MCF 10A (cell line): ENCODE data around the gene KHSRP. TPM values are rescaled to one million over a fixed set of nuclear protein-coding genes. Genes with fewer than 3 reads are reported as not detected.
"Not testable (repeated sequence)": the region's sequence is repeated elsewhere in the genome, so short reads cannot be mapped to it uniquely, and the experiment has no call there.

ENCODE experiments used
- BruUV-seq: library from RNA; stranded (reverse); fragments of 400-500 nt; replicated peaks from 2 replicates; lab custom pipeline; 2021; lab: Mats Ljungman, UMichigan
- CTCF ChIA-PET: fragments of 300-600 bp; sonication (Branson Sonifier 250); formaldehyde crosslinking; extraction: SDS; loops from one replicate; lab custom pipeline; 2021; ENCODE audit warnings: antibody characterized with exemption, inconsistent platforms; lab: Yijun Ruan, JAX
- POLR2A ChIA-PET: fragments of 300-600, 350-650 bp; sonication (Branson Sonifier 250); formaldehyde crosslinking; extraction: SDS; loops from one replicate; lab custom pipeline; 2020; ENCODE audit warnings: antibody characterized with exemption, inconsistent platforms; lab: Yijun Ruan, JAX
- DNase-seq: peaks from one replicate; pipeline ENCODE4 v3.0.0-alpha.2; 2018; ENCODE audit not compliant: unreplicated experiment
- H3K27ac Mint-ChIP-seq: one replicate; pipeline ENCODE4 v1.8.0; 2022; ENCODE audit warnings: mild to moderate bottlenecking, low read depth, mixed read lengths; ENCODE audit not compliant: unreplicated experiment
- H3K27me3 Mint-ChIP-seq: one replicate; pipeline ENCODE4 v1.8.0; 2022; ENCODE audit warnings: mixed read lengths; ENCODE audit not compliant: insufficient read depth, unreplicated experiment
- H3K36me3 Mint-ChIP-seq: one replicate; pipeline ENCODE4 v1.8.0; 2022; ENCODE audit warnings: mild to moderate bottlenecking, moderate library complexity, mixed read lengths; ENCODE audit not compliant: insufficient read depth, unreplicated experiment
- H3K4me1 Mint-ChIP-seq: one replicate; pipeline ENCODE4 v1.8.0; 2022; ENCODE audit warnings: mixed read lengths; ENCODE audit not compliant: insufficient read depth, unreplicated experiment
- H3K4me3 Mint-ChIP-seq: one replicate; pipeline ENCODE4 v1.8.0; 2022; ENCODE audit warnings: mild to moderate bottlenecking, moderate library complexity, mixed read lengths; ENCODE audit not compliant: unreplicated experiment
- H3K9me3 Mint-ChIP-seq: one replicate; pipeline ENCODE4 v1.8.0; 2022; ENCODE audit warnings: mixed read lengths; ENCODE audit not compliant: unreplicated experiment
- CTCF ChIP-seq: fragments of 200-600 bp; IDR thresholded peaks from one replicate; pipeline ENCODE4 v1.8.0; 2022; ENCODE audit warnings: antibody characterized with exemption, mild to moderate bottlenecking; ENCODE audit not compliant: unreplicated experiment
- intact Hi-C: fragments of 100-400 bp; cut with micrococcal nuclease; formaldehyde crosslinking; loops from 2 replicates; pipeline ENCODE4 v1.14.1; 2022
- total RNA-seq: library from RNA; stranded (reverse); gene quantifications from 2 replicates; pipeline ENCODE4 v1.2.3, GENCODE V29; 2022

KHSRP gene
- total RNA-seq, 1 experiment from 2014 or later: 278 TPM

GRCh38 chr19:6433663-6434062 lies 9.1 kb upstream of the KHSRP start, which contains the start of gene SLC25A41:
Gene SLC25A41 (minus strand): TSS chr19:6433763. CDS start chr19:6433693, 70 bp downstream.
- Mint-ChIP-seq H3K4me3 (no peak within 1 kb of the TSS), H3K4me1 (no peaks in the 10 kb centered on the region), H3K36me3 (no peaks in the 10 kb centered on the region), H3K27me3 (no peaks in the 10 kb centered on the region), H3K27ac (no peak within 1 kb of the TSS), H3K9me3 (no peaks in the 10 kb centered on the region)
- intact Hi-C loops: no loop called here
- BruUV-seq: no TSS peak
- no peak for TF ChIP-seq CTCF
- DNase-seq: no peak
- ChIA-PET POLR2A (interaction anchor here (1.7 kb wide), 1 partner anchor 9 kb away, joined by 8 read pairs; the partner anchor contains the start of gene KHSRP), CTCF (no interaction called here)

GRCh38 chr19:6433165-6433564 lies 8.6 kb upstream of the KHSRP start:
- Mint-ChIP-seq H3K4me1 (no peaks in the 10 kb centered on the region), H3K4me3 (no peak overlapping the region), H3K9me3 (no peaks in the 10 kb centered on the region), H3K36me3 (no peaks in the 10 kb centered on the region), H3K27ac (no peak overlapping the region), H3K27me3 (no peaks in the 10 kb centered on the region)
- TF ChIP-seq CTCF: no peak
- BruUV-seq: no TSS peak
- no peak for DNase-seq
- ChIA-PET CTCF (no interaction called here), POLR2A (no interaction called here)
- intact Hi-C loops: no loop called here

GRCh38 chr19:6431891-6432290 lies 7.3 kb upstream of the KHSRP start:
- DNase-seq: no peak
- Mint-ChIP-seq H3K4me3 (no peak overlapping the region), H3K27me3 (no peaks in the 10 kb centered on the region), H3K27ac (no peak overlapping the region), H3K4me1 (no peaks in the 10 kb centered on the region), H3K9me3 (no peaks in the 10 kb centered on the region), H3K36me3 (no peaks in the 10 kb centered on the region)
- ChIA-PET CTCF (interaction anchor here (0.6 kb wide), 2 partner anchors 15 to 151 kb away, joined by 3 to 5 read pairs; no protein-coding TSS in a partner anchor), POLR2A (no interaction called here)
- no TSS peak for BruUV-seq
- no peak for TF ChIP-seq CTCF
- intact Hi-C loops: no loop called here

GRCh38 chr19:6429419-6430221 lies 5.0 kb upstream of the KHSRP start:
- Mint-ChIP-seq H3K36me3 (no peaks in the 10 kb centered on the region), H3K27me3 (no peaks in the 10 kb centered on the region), H3K9me3 (no peaks in the 10 kb centered on the region), H3K4me3 (peak overlapping the region; percentile 50), H3K4me1 (peaks cover 6% of the 10 kb centered on the region), H3K27ac (no peak overlapping the region)
- no TSS peak for BruUV-seq
- TF ChIP-seq CTCF: no peak
- ChIA-PET CTCF (no interaction called here), POLR2A (no interaction called here)
- no peak for DNase-seq
- intact Hi-C loops: no loop called here

- H3K27ac Mint-ChIP-seq, DNase-seq, H3K4me1 Mint-ChIP-seq, H3K36me3 Mint-ChIP-seq, H3K27me3 Mint-ChIP-seq, H3K9me3 Mint-ChIP-seq, POLR2A ChIA-PET, intact Hi-C loops, BruUV-seq: not testable (repeated sequence)
- H3K4me3 Mint-ChIP-seq: peak overlapping the region; percentile 50
- CTCF ChIA-PET: interaction anchor here (0.6 kb wide), 1 partner anchor 299 kb away, joined by 3 read pairs; no protein-coding TSS in a partner anchor
Observed at GRCh38 chr19:6428692-6429418, 4.2 kb upstream of the KHSRP start.
